PC-3 (cell line): ENCODE data around the gene SIGLEC14.

Experiments used
- CTCF ChIP-seq: fragments of 300-600 bp; sonication (generic); conservative IDR thresholded peaks from 2 replicates; pipeline ENCODE4 v1.5.1; 2017; ENCODE audit warnings: antibody characterized with exemption, low read depth, mild to moderate bottlenecking, low read length
- EZH2 ChIP-seq: fragments of 300-600 bp; sonication (generic); IDR thresholded peaks from one replicate; pipeline ENCODE4 v1.6.1; 2017; ENCODE audit warnings: antibody characterized with exemption, mild to moderate bottlenecking, low read length; ENCODE audit not compliant: unreplicated experiment
- EZH2phosphoT487 ChIP-seq: fragments of 300-600 bp; sonication (generic); IDR thresholded peaks from 2 replicates; pipeline ENCODE4 v1.6.1; 2018; ENCODE audit warnings: mild to moderate bottlenecking, antibody characterized with exemption, low read length, borderline replicate concordance

- TF ChIP-seq EZH2 (no peak), CTCF (no peak), EZH2phosphoT487 (no peak)
Measured at GRCh38 chr19:51594774-51595109, 51.9 kb downstream of the SIGLEC14 start.
